Lower leg skin (tissue), 3 donors: ENCODE measurements around the gene KCNMB2.

ENCODE experiments used
- CTCF ChIP-seq, 3 donors: fragments of 450-650 bp; IDR thresholded peaks; one replicate each; pipeline ENCODE4 v1.5.1; 2016; ENCODE audit warnings: antibody characterized with exemption in 3 of 3, mild to moderate bottlenecking in 3 of 3, moderate library complexity in 2 of 3
- POLR2A ChIP-seq, 2 donors: fragments of 450-650 bp; IDR thresholded peaks; one replicate each; pipeline ENCODE4 v1.6.1; 2016 to 2017; ENCODE audit warnings: antibody characterized with exemption in 2 of 2, mild to moderate bottlenecking in 1 of 2, moderate library complexity in 1 of 2

DNA sequence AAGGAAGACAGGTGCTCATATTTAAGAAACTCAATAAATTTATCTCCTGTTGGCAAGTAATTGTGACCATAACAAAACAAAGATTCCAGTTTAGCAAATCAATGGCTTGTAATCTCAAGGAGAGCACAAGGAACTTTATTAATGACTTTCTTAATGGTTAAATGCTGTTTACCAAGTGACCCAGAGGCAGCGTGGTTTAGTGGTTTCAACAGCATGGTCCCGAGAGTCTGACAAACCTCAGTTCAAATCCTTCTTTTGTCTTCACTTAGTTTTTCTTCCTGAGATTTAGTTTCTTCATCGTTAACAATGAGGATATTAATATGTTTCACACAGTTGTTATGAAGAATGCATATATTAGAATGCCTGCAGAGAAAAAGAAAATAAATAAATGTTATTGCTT lies 212.6 kb downstream of the KCNMB2 start:
- TF ChIP-seq CTCF (IDR thresholded peaks at IDR 0.05), result no peak
- no peak for TF ChIP-seq POLR2A (IDR thresholded peaks at IDR 0.05)
